Measurements from ENCODE around the gene SQSTM1.

DNA sequence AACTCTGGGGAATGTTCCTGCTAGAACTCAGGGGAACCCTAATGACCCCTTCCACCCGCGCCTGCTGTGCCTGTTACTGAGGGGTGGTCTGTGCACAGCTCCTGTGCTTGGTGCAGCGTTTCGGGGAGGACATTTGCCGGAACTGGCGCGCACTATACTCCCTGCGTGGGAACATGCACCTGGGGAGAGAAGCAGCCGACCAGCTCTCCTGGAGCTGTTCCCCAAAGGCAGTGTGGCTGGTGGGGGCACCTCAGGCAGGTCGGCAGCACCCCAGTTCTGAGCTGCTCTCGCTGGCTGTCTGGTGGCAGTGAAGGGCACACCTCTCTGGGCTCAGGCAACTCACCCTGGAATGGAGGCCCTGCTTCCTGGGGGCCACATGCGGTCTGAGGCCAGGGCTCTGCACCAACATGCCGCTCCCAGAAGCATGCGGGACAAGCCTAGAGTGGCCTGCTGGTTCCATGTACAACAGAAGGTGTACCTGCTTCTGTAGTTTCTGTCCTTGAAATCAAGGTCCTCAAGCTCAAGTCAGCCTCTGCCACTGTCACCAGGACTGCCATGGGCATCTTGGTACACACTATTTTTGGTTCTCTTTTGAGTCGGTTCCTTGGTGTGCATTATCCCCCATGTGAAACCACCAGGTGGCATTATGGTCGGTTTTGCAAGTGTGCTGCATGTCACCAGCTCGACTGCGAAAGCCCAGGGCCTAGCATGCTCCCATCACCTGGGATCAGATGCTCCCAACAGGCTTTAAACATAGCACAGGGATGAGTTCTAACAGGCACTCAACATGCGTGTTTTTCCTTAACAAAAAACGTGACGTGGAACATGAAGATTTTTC lies 45.8 kb downstream of the SQSTM1 start:
- TF ChIP-seq EZH2 (IDR thresholded peaks at IDR 0.05; ENCODE audit: borderline replicate concordance, insufficient read depth, low read depth, low read length, poor library complexity, severe bottlenecking): no peak
- TF ChIP-seq, protein P1, sequence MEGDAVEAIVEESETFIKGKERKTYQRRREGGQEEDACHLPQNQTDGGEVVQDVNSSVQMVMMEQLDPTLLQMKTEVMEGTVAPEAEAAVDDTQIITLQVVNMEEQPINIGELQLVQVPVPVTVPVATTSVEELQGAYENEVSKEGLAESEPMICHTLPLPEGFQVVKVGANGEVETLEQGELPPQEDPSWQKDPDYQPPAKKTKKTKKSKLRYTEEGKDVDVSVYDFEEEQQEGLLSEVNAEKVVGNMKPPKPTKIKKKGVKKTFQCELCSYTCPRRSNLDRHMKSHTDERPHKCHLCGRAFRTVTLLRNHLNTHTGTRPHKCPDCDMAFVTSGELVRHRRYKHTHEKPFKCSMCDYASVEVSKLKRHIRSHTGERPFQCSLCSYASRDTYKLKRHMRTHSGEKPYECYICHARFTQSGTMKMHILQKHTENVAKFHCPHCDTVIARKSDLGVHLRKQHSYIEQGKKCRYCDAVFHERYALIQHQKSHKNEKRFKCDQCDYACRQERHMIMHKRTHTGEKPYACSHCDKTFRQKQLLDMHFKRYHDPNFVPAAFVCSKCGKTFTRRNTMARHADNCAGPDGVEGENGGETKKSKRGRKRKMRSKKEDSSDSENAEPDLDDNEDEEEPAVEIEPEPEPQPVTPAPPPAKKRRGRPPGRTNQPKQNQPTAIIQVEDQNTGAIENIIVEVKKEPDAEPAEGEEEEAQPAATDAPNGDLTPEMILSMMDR (IDR thresholded peaks at IDR 0.05): no peak

All from B cell (primary cell).